Measurements from ENCODE around the gene ZCCHC24. TPM values are rescaled to one million over a fixed set of nuclear protein-coding genes. Genes with fewer than 3 reads are reported as not detected.

Gene ZCCHC24
- total RNA-seq, 4 donors from 2014 or later: 100 to 156 (median 120) TPM

- Histone ChIP-seq H3K9me3 (no peaks in the 10 kb centered on the region), H3K27me3 (no peaks in the 10 kb centered on the region), H3K27ac (replicated peaks in 1 of 4) (peak overlapping the region in 3 of 4 donors; percentile 18 to 41 (median 34)), H3K4me3 (no peak overlapping the region), H3K4me1 (peaks cover 0 to 64% (median 0%) of the 10 kb centered on the region in 4 donors), H3K36me3 (peaks cover 0 to 59% (median 34%) of the 10 kb centered on the region in 4 donors)
- no peak for TF ChIP-seq POLR2AphosphoS5 (IDR thresholded peaks at IDR 0.05)
- TF ChIP-seq CTCF (IDR thresholded peaks at IDR 0.05): no peak
- no peak for TF ChIP-seq POLR2A (IDR thresholded peaks at IDR 0.05; ENCODE audit: low read depth)
- no peak for TF ChIP-seq EP300 (IDR thresholded peaks at IDR 0.05)
- no peak for DNase-seq (ENCODE audit: extremely low spot score)
- intact Hi-C loops (cut with DNase I): no loop called here
- WGBS: 51% methylated on average over 5 of the region's 6 CpGs
Measured at GRCh38 chr10:79418274-79418673, 27.1 kb downstream of the ZCCHC24 start.

GRCh38 chr10:79417731-79418130, 27.7 kb downstream of the ZCCHC24 start:
- intact Hi-C loops (cut with DNase I): no loop called here
- Histone ChIP-seq H3K9me3 (no peaks in the 10 kb centered on the region), H3K4me1 (peaks cover 0 to 61% (median 0%) of the 10 kb centered on the region in 4 donors), H3K36me3 (peaks cover 0 to 61% (median 34%) of the 10 kb centered on the region in 4 donors), H3K4me3 (no peak overlapping the region), H3K27ac (replicated peaks in 1 of 4) (peak overlapping the region in 3 of 4 donors; percentile 25 to 41 (median 30)), H3K27me3 (no peaks in the 10 kb centered on the region)
- TF ChIP-seq EP300 (IDR thresholded peaks at IDR 0.05) (no peak), POLR2AphosphoS5 (IDR thresholded peaks at IDR 0.05) (no peak), POLR2A (IDR thresholded peaks at IDR 0.05; ENCODE audit: low read depth) (no peak), CTCF (IDR thresholded peaks at IDR 0.05) (no peak)
- 76% methylated on average over 4 of the region's 4 CpGs for WGBS
- DNase-seq (ENCODE audit: extremely low spot score): no peak

GRCh38 chr10:79417266-79417665, 28.2 kb downstream of the ZCCHC24 start:
- Histone ChIP-seq H3K36me3 (peaks cover 0 to 61% (median 34%) of the 10 kb centered on the region in 4 donors), H3K27ac (replicated peaks in 1 of 4) (peak overlapping the region in 3 of 4 donors; percentile 22 to 41 (median 30)), H3K4me1 (peaks cover 0 to 56% (median 0%) of the 10 kb centered on the region in 4 donors), H3K4me3 (no peak overlapping the region), H3K27me3 (no peaks in the 10 kb centered on the region), H3K9me3 (no peaks in the 10 kb centered on the region)
- 40% methylated on average over 2 of the region's 2 CpGs for WGBS
- intact Hi-C loops (cut with DNase I): no loop called here
- TF ChIP-seq POLR2A (IDR thresholded peaks at IDR 0.05; ENCODE audit: low read depth): no peak
- no peak for TF ChIP-seq CTCF (IDR thresholded peaks at IDR 0.05)
- TF ChIP-seq POLR2AphosphoS5 (IDR thresholded peaks at IDR 0.05): no peak
- no peak for TF ChIP-seq EP300 (IDR thresholded peaks at IDR 0.05)
- DNase-seq (ENCODE audit: extremely low spot score): no peak

- Histone ChIP-seq H3K4me3 (no peak overlapping the region), H3K27ac (replicated peaks in 1 of 4) (peak overlapping the region in 3 of 4 donors; percentile 22 to 41 (median 30)), H3K4me1 (peaks cover 0 to 51% (median 0%) of the 10 kb centered on the region in 4 donors), H3K9me3 (no peaks in the 10 kb centered on the region), H3K36me3 (peaks cover 0 to 65% (median 34%) of the 10 kb centered on the region in 4 donors), H3K27me3 (no peaks in the 10 kb centered on the region)
- no peak for TF ChIP-seq POLR2A (IDR thresholded peaks at IDR 0.05; ENCODE audit: low read depth)
- no peak for TF ChIP-seq POLR2AphosphoS5 (IDR thresholded peaks at IDR 0.05)
- TF ChIP-seq CTCF (IDR thresholded peaks at IDR 0.05): no peak
- TF ChIP-seq EP300 (IDR thresholded peaks at IDR 0.05): no peak
- DNase-seq (ENCODE audit: extremely low spot score): no peak
- whole genome bisulfite sequencing: 87% methylated on average over 12 of the region's 12 CpGs
- intact Hi-C loops (cut with DNase I): no loop called here
Measured at GRCh38 chr10:79416578-79417255, 28.7 kb downstream of the ZCCHC24 start.

All from esophagus muscularis mucosa (tissue), 4 donors.